ENCODE measurements around the gene WWOX. TPM values are rescaled to one million over a fixed set of nuclear protein-coding genes. Genes with fewer than 3 reads are reported as not detected.

WWOX gene
- polyA plus RNA-seq, 1 donor (not counting 4 experiments of a cell fraction or from before 2014, with no cell fraction given), result 5.1 TPM

DNA sequence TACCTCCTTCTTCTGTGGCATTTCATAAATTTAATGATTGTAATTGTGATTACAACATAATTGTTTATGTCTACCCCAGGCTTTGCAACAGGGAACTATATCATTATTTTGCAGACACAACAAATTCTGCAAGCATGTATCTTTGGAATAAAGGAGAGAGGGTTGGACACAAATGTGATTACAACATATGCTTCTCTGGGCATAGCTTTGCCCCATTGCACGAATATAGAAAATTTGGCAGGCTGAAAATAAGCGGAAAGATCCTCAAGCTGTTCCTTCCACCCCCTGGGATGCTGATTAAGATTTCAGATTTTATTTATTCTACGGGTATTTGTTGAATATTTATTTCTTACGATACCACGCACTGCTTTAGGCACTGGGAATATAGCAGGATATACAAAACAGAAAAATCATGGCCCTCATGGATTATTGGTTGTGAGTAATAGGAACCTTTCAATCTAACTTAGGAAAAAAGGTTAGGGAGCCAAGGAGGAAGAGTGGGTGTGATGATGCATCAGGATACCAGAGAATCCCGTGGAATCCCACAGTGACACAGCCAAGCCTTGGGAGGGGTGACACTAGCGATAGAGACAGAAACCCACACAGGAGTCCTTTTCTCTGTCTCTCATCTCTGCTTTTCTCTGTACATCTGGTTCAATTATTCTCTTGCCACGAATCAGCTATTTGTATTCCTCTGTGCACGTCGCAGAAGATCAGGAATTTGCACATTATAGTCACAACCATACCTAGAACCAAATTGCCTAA is 980.4 kb downstream of the WWOX start:
- no peak overlapping the region for H3K4me2 ChIP-seq (ENCODE audit: control insufficient read depth, extremely low read depth, insufficient read depth, low read depth, low read length)
- H3K36me3 ChIP-seq (ENCODE audit: control insufficient read depth in 2 of 2, extremely low read depth in 1 of 2, insufficient read depth in 2 of 2, low read length in 2 of 2), result no peaks in the 10 kb centered on the region
- H3K27ac ChIP-seq (ENCODE audit: control insufficient read depth, insufficient read depth, low read length), result no peak overlapping the region
- no peak overlapping the region for H2AFZ ChIP-seq (ENCODE audit: control insufficient read depth, low read length)
- H3K9ac ChIP-seq (ENCODE audit: control insufficient read depth, extremely low read depth, insufficient read depth, low read length), result no peak overlapping the region
- H3K27me3 ChIP-seq (ENCODE audit: control insufficient read depth, extremely low read depth, insufficient read depth, low read length), result no peaks in the 10 kb centered on the region
- no peak for DNase-seq (ENCODE audit: low read depth, low spot score)
- H3K79me2 ChIP-seq (ENCODE audit: control insufficient read depth, insufficient read depth, low read length), result no peaks in the 10 kb centered on the region
- H3K9me1 ChIP-seq (ENCODE audit: control insufficient read depth, extremely low read depth, insufficient read depth, low read length), result no peaks in the 10 kb centered on the region
- no peak for TF ChIP-seq EZH2 (IDR thresholded peaks at IDR 0.05; ENCODE audit: low read length)
- TF ChIP-seq, protein P1, sequence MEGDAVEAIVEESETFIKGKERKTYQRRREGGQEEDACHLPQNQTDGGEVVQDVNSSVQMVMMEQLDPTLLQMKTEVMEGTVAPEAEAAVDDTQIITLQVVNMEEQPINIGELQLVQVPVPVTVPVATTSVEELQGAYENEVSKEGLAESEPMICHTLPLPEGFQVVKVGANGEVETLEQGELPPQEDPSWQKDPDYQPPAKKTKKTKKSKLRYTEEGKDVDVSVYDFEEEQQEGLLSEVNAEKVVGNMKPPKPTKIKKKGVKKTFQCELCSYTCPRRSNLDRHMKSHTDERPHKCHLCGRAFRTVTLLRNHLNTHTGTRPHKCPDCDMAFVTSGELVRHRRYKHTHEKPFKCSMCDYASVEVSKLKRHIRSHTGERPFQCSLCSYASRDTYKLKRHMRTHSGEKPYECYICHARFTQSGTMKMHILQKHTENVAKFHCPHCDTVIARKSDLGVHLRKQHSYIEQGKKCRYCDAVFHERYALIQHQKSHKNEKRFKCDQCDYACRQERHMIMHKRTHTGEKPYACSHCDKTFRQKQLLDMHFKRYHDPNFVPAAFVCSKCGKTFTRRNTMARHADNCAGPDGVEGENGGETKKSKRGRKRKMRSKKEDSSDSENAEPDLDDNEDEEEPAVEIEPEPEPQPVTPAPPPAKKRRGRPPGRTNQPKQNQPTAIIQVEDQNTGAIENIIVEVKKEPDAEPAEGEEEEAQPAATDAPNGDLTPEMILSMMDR (optimal IDR thresholded peaks at IDR 0.05 in 1 of 3, IDR thresholded peaks at IDR 0.05 in 1 of 3, conservative IDR thresholded peaks at IDR 0.05 in 1 of 3; ENCODE audit: extremely low read depth in 1 of 3, insufficient read depth in 2 of 3, low read length in 3 of 3), result no peak
- dilution Hi-C loops (cut with MboI; ENCODE audit: extremely low pct_ligation_motif_present, low sequenced_read_pairs), result no loop called here
- H3K9me3 ChIP-seq (ENCODE audit: control insufficient read depth, low read depth, low read length), result no peaks in the 10 kb centered on the region
- H4K20me1 ChIP-seq (ENCODE audit: control insufficient read depth, extremely low read depth, insufficient read depth, low read length), result no peaks in the 10 kb centered on the region
- H3K4me3 ChIP-seq (ENCODE audit: control insufficient read depth in 2 of 3, extremely low read depth in 1 of 3, insufficient read depth in 2 of 3, low read depth in 1 of 3, low read length in 3 of 3), result no peak overlapping the region
- no peak for FAIRE-seq
- no peaks in the 10 kb centered on the region for H3K4me1 ChIP-seq (ENCODE audit: control insufficient read depth, extremely low read depth, insufficient read depth, low read length)

DNA sequence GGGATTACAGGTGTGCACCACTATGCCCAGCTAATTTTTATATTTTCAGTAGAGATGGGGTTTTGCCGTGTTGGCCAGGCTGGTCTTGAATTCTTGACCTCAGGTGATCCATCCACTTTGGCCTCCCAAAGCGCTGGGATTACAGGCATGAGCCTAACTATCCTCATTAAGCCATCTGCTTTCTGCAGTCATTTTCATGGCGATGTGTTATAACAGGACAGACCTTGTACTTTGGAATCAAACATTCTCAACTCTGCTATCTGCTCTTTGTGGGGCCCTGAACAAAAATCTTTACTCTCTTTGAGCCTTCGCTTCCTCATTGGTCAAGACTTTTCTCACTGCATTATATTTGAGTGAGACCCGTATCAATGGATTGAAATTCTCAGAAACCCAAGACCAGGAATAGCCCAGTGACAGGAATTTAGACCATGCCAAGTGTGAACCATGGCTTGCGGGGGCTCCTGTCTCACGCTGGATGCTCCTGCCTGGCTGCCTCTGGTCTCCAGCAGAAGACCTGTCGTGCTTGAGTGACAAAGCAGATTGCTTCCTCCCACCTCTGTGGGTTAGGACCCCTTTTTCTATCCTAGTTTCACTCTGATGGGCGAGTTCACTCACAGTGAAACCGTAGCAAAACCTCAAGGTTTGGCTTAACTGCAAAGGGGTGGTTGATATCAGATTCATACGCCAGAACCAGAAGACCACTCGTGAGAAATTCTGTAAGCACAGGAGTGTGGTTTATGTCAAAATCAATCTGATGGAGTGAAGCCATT is 982.0 kb downstream of the WWOX start:
- Histone ChIP-seq H3K27ac (ENCODE audit: control insufficient read depth, insufficient read depth, low read length) (no peak overlapping the region), H3K9me3 (ENCODE audit: control insufficient read depth, low read depth, low read length) (no peaks in the 10 kb centered on the region), H3K4me2 (ENCODE audit: control insufficient read depth, extremely low read depth, insufficient read depth, low read depth, low read length) (no peak overlapping the region), H4K20me1 (ENCODE audit: control insufficient read depth, extremely low read depth, insufficient read depth, low read length) (no peaks in the 10 kb centered on the region), H3K4me3 (ENCODE audit: control insufficient read depth in 2 of 3, extremely low read depth in 1 of 3, insufficient read depth in 2 of 3, low read depth in 1 of 3, low read length in 3 of 3) (no peak overlapping the region), H3K27me3 (ENCODE audit: control insufficient read depth, extremely low read depth, insufficient read depth, low read length) (no peaks in the 10 kb centered on the region), H2AFZ (ENCODE audit: control insufficient read depth, low read length) (no peak overlapping the region), H3K9ac (ENCODE audit: control insufficient read depth, extremely low read depth, insufficient read depth, low read length) (no peak overlapping the region), H3K79me2 (ENCODE audit: control insufficient read depth, insufficient read depth, low read length) (no peaks in the 10 kb centered on the region), H3K36me3 (ENCODE audit: control insufficient read depth in 2 of 2, extremely low read depth in 1 of 2, insufficient read depth in 2 of 2, low read length in 2 of 2) (no peaks in the 10 kb centered on the region), H3K4me1 (ENCODE audit: control insufficient read depth, extremely low read depth, insufficient read depth, low read length) (no peaks in the 10 kb centered on the region), H3K9me1 (ENCODE audit: control insufficient read depth, extremely low read depth, insufficient read depth, low read length) (no peaks in the 10 kb centered on the region)
- FAIRE-seq (no peak), DNase-seq (ENCODE audit: low read depth, low spot score) (no peak)
- TF ChIP-seq, protein P1 (optimal IDR thresholded peaks at IDR 0.05 in 1 of 3, IDR thresholded peaks at IDR 0.05 in 1 of 3, conservative IDR thresholded peaks at IDR 0.05 in 1 of 3; ENCODE audit: extremely low read depth in 1 of 3, insufficient read depth in 2 of 3, low read length in 3 of 3), result no peak
- no peak for TF ChIP-seq EZH2 (IDR thresholded peaks at IDR 0.05; ENCODE audit: low read length)
- dilution Hi-C loops (cut with MboI; ENCODE audit: extremely low pct_ligation_motif_present, low sequenced_read_pairs), result no loop called here

All from keratinocyte (primary cell).